HEK293 (cell line): Measurements from ENCODE around the gene MRPL51.

Experiments used
- EGR2 ChIP-seq: fragments of 450-650 bp; formaldehyde crosslinking; IDR thresholded peaks from 2 replicates; pipeline ENCODE4 v1.5.1; 2016; ENCODE audit warnings: low read depth, missing biosample characterization, missing genetic modification characterization
- HOXA7 ChIP-seq: sonication (generic); formaldehyde crosslinking; IDR thresholded peaks from 2 replicates; pipeline ENCODE4 v1.8.1; 2022; ENCODE audit warnings: missing genetic modification reagents, borderline replicate concordance
- INSM2 ChIP-seq: fragments of 450-650 bp; formaldehyde crosslinking; IDR thresholded peaks from 2 replicates; pipeline ENCODE4 v1.5.1; 2016; ENCODE audit warnings: missing biosample characterization, missing genetic modification characterization
- KLF7 ChIP-seq: fragments of 450-650 bp; formaldehyde crosslinking; IDR thresholded peaks from 2 replicates; pipeline ENCODE4 v1.5.1; 2016; ENCODE audit warnings: missing biosample characterization, missing genetic modification characterization, borderline replicate concordance
- PBX3 ChIP-seq: sonication (generic); formaldehyde crosslinking; IDR thresholded peaks from 2 replicates; pipeline ENCODE4 v1.8.1; 2022; ENCODE audit warnings: mild to moderate bottlenecking, moderate library complexity, missing genetic modification reagents
- SCRT1 ChIP-seq: fragments of 450-650 bp; formaldehyde crosslinking; IDR thresholded peaks from 2 replicates; pipeline ENCODE4 v1.5.1; 2016; ENCODE audit warnings: missing biosample characterization, missing genetic modification characterization, borderline replicate concordance
- SP3 ChIP-seq: fragments of 450-650 bp; formaldehyde crosslinking; IDR thresholded peaks from 2 replicates; pipeline ENCODE4 v1.5.1; 2016; ENCODE audit warnings: missing biosample characterization, missing genetic modification characterization
- ZBTB17 ChIP-seq: fragments of 450-650 bp; formaldehyde crosslinking; IDR thresholded peaks from 2 replicates; pipeline ENCODE4 v1.5.1; 2016; ENCODE audit warnings: missing biosample characterization, missing genetic modification characterization
- ZBTB44 ChIP-seq: fragments of 450-650 bp; IDR thresholded peaks from 2 replicates; pipeline ENCODE4 v1.5.1; 2018; ENCODE audit warnings: missing biosample characterization, mild to moderate bottlenecking, missing genetic modification characterization
- ZBTB7A ChIP-seq: fragments of 450-650 bp; formaldehyde crosslinking; IDR thresholded peaks from 2 replicates; pipeline ENCODE4 v1.5.1; 2016; ENCODE audit warnings: low read depth, missing biosample characterization, missing genetic modification characterization
- ZFHX2 ChIP-seq: fragments of 450-650 bp; formaldehyde crosslinking; conservative IDR thresholded peaks from 2 replicates; pipeline ENCODE4 v1.5.1; 2016; ENCODE audit warnings: missing biosample characterization, missing genetic modification characterization
- ZIC2 ChIP-seq: fragments of 450-650 bp; formaldehyde crosslinking; IDR thresholded peaks from 2 replicates; pipeline ENCODE4 v1.5.1; 2016; ENCODE audit warnings: missing biosample characterization, missing genetic modification characterization
- ZNF146 ChIP-seq: fragments of 450-650 bp; formaldehyde crosslinking; IDR thresholded peaks from 2 replicates; pipeline ENCODE4 v1.5.1; 2016; ENCODE audit warnings: missing biosample characterization, missing genetic modification characterization
- ZNF155 ChIP-seq: fragments of 450-650 bp; formaldehyde crosslinking; IDR thresholded peaks from 2 replicates; pipeline ENCODE4 v1.5.1; 2016; ENCODE audit warnings: missing biosample characterization, missing genetic modification characterization
- ZNF175 ChIP-seq: fragments of 450-650 bp; formaldehyde crosslinking; IDR thresholded peaks from 2 replicates; pipeline ENCODE4 v1.5.1; 2016; ENCODE audit warnings: missing biosample characterization, missing genetic modification characterization
- ZNF221 ChIP-seq: fragments of 450-650 bp; formaldehyde crosslinking; IDR thresholded peaks from 2 replicates; pipeline ENCODE4 v1.5.1; 2017; ENCODE audit warnings: missing biosample characterization, missing genetic modification characterization, borderline replicate concordance
- ZNF23 ChIP-seq: fragments of 450-650 bp; formaldehyde crosslinking; IDR thresholded peaks from 2 replicates; pipeline ENCODE4 v1.5.1; 2016; ENCODE audit warnings: missing biosample characterization, missing genetic modification characterization, borderline replicate concordance
- ZNF350 ChIP-seq: fragments of 450-650 bp; formaldehyde crosslinking; IDR thresholded peaks from 2 replicates; pipeline ENCODE4 v1.5.0; 2017; ENCODE audit warnings: missing biosample characterization, mild to moderate bottlenecking, missing genetic modification characterization
- ZNF404 ChIP-seq: fragments of 450-650 bp; formaldehyde crosslinking; IDR thresholded peaks from 2 replicates; pipeline ENCODE4 v1.5.1; 2017; ENCODE audit warnings: missing biosample characterization, missing genetic modification characterization
- ZNF530 ChIP-seq: fragments of 450-650 bp; formaldehyde crosslinking; IDR thresholded peaks from 2 replicates; pipeline ENCODE4 v1.5.1; 2016; ENCODE audit warnings: low read depth, missing biosample characterization, missing genetic modification characterization
- ZNF544 ChIP-seq: fragments of 450-650 bp; formaldehyde crosslinking; IDR thresholded peaks from 2 replicates; pipeline ENCODE4 v1.5.0; 2017; ENCODE audit warnings: missing biosample characterization, missing genetic modification characterization
- ZNF560 ChIP-seq: fragments of 450-650 bp; formaldehyde crosslinking; IDR thresholded peaks from 2 replicates; pipeline ENCODE4 v1.5.1; 2017; ENCODE audit warnings: missing biosample characterization, missing genetic modification characterization, borderline replicate concordance
- ZNF600 ChIP-seq: fragments of 450-650 bp; formaldehyde crosslinking; IDR thresholded peaks from 2 replicates; pipeline ENCODE4 v1.5.1; 2016; ENCODE audit warnings: missing biosample characterization, missing genetic modification characterization
- ZNF654 ChIP-seq: fragments of 450-650 bp; formaldehyde crosslinking; IDR thresholded peaks from 2 replicates; pipeline ENCODE4 v1.5.1; 2016; ENCODE audit warnings: low read depth, missing biosample characterization, missing genetic modification characterization
- TF ChIP-seq, protein P1 (sequence below): fragments of 450-650 bp; formaldehyde crosslinking; conservative IDR thresholded peaks from 2 replicates; pipeline ENCODE4 v1.5.1; 2016; ENCODE audit warnings: low read depth, missing biosample characterization, missing genetic modification characterization
- TF ChIP-seq, protein P2 (sequence below): fragments of 450-650 bp; formaldehyde crosslinking; IDR thresholded peaks from 2 replicates; pipeline ENCODE4 v1.5.1; 2016; ENCODE audit warnings: missing biosample characterization, missing genetic modification characterization
- TF ChIP-seq, protein P3 (sequence below): fragments of 450-650 bp; formaldehyde crosslinking; IDR thresholded peaks from 2 replicates; pipeline ENCODE4 v1.5.1; 2016; ENCODE audit warnings: missing biosample characterization, missing genetic modification characterization
- TF ChIP-seq, protein P4 (sequence below): fragments of 450-650 bp; formaldehyde crosslinking; IDR thresholded peaks from 2 replicates; pipeline ENCODE4 v1.5.1; 2016; ENCODE audit warnings: missing biosample characterization, missing genetic modification characterization

MRPL51 gene

GRCh38 chr12:6533653-6533922, 40.5 kb upstream of the MRPL51 start (continued):
- TF ChIP-seq EGR2 (tag by site-specific recombination) (no peak), ZBTB7A (tag by site-specific recombination) (no peak), ZFHX2 (tag by site-specific recombination) (peak; percentile 0; the same call in 1 of the 2 replicates), PBX3 (CRISPR knock-in tag) (peak; percentile 26; the same call in 1 of the 2 replicates), ZNF221 (no peak), ZNF404 (tag by site-specific recombination) (no peak), ZNF23 (no peak), ZNF146 (tag by site-specific recombination) (no peak), ZBTB17 (tag by site-specific recombination) (0 out of 2 replicates have a peak, but pooled peaks have one; percentile 62), ZBTB44 (tag by site-specific recombination) (no peak), ZNF175 (tag by site-specific recombination) (no peak), SCRT1 (peak; percentile 87; the same call in 1 of the 2 replicates), KLF7 (tag by site-specific recombination) (no peak), ZNF600 (tag by site-specific recombination) (0 out of 2 replicates have a peak, but pooled peaks have one; percentile 36), ZNF155 (no peak), ZNF350 (tag by site-specific recombination) (no peak), ZNF530 (tag by site-specific recombination) (no peak), ZNF560 (tag by site-specific recombination) (no peak), ZNF544 (tag by site-specific recombination) (no peak), INSM2 (tag by site-specific recombination) (no peak), SP3 (tag by site-specific recombination) (no peak; the same call in 1 of the 2 replicates), ZNF654 (tag by site-specific recombination) (no peak), ZIC2 (tag by site-specific recombination) (0 out of 2 replicates have a peak, but pooled peaks have one; percentile 10), HOXA7 (CRISPR knock-in tag) (no peak)
- TF ChIP-seq, protein P1, sequence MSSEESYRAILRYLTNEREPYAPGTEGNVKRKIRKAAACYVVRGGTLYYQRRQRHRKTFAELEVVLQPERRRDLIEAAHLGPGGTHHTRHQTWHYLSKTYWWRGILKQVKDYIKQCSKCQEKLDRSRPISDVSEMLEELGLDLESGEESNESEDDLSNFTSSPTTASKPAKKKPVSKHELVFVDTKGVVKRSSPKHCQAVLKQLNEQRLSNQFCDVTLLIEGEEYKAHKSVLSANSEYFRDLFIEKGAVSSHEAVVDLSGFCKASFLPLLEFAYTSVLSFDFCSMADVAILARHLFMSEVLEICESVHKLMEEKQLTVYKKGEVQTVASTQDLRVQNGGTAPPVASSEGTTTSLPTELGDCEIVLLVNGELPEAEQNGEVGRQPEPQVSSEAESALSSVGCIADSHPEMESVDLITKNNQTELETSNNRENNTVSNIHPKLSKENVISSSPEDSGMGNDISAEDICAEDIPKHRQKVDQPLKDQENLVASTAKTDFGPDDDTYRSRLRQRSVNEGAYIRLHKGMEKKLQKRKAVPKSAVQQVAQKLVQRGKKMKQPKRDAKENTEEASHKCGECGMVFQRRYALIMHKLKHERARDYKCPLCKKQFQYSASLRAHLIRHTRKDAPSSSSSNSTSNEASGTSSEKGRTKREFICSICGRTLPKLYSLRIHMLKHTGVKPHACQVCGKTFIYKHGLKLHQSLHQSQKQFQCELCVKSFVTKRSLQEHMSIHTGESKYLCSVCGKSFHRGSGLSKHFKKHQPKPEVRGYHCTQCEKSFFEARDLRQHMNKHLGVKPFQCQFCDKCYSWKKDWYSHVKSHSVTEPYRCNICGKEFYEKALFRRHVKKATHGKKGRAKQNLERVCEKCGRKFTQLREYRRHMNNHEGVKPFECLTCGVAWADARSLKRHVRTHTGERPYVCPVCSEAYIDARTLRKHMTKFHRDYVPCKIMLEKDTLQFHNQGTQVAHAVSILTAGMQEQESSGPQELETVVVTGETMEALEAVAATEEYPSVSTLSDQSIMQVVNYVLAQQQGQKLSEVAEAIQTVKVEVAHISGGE (tag by site-specific recombination), result peak; percentile 77
- TF ChIP-seq, protein P2, sequence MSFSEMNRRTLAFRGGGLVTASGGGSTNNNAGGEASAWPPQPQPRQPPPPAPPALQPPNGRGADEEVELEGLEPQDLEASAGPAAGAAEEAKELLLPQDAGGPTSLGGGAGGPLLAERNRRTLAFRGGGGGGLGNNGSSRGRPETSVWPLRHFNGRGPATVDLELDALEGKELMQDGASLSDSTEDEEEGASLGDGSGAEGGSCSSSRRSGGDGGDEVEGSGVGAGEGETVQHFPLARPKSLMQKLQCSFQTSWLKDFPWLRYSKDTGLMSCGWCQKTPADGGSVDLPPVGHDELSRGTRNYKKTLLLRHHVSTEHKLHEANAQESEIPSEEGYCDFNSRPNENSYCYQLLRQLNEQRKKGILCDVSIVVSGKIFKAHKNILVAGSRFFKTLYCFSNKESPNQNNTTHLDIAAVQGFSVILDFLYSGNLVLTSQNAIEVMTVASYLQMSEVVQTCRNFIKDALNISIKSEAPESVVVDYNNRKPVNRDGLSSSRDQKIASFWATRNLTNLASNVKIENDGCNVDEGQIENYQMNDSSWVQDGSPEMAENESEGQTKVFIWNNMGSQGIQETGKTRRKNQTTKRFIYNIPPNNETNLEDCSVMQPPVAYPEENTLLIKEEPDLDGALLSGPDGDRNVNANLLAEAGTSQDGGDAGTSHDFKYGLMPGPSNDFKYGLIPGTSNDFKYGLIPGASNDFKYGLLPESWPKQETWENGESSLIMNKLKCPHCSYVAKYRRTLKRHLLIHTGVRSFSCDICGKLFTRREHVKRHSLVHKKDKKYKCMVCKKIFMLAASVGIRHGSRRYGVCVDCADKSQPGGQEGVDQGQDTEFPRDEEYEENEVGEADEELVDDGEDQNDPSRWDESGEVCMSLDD, result no peak
- TF ChIP-seq, protein P3, sequence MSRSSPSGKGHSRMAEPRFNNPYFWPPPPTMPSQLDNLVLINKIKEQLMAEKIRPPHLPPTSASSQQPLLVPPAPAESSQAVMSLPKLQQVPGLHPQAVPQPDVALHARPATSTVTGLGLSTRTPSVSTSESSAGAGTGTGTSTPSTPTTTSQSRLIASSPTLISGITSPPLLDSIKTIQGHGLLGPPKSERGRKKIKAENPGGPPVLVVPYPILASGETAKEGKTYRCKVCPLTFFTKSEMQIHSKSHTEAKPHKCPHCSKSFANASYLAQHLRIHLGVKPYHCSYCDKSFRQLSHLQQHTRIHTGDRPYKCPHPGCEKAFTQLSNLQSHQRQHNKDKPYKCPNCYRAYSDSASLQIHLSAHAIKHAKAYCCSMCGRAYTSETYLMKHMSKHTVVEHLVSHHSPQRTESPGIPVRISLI (tag by site-specific recombination), result no peak
- TF ChIP-seq, protein P4, sequence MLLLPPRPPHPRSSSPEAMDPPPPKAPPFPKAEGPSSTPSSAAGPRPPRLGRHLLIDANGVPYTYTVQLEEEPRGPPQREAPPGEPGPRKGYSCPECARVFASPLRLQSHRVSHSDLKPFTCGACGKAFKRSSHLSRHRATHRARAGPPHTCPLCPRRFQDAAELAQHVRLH (tag by site-specific recombination), result no peak; the same call in 1 of the 2 replicates
